Medulla oblongata (tissue), 1 donor: Measurements from ENCODE around the gene MAPKAP1.

Experiments
- DNase-seq: peaks from one replicate; pipeline ENCODE4 v3.0.0-alpha.2; 2015; ENCODE audit errors: extremely low spot score

The MAPKAP1 gene

GRCh38 chr9:125457357-125457756 lies 249.7 kb downstream of the MAPKAP1 start:
- no peak for DNase-seq

- no peak for DNase-seq
Measured at GRCh38 chr9:125455876-125456275, 251.1 kb downstream of the MAPKAP1 start.

- DNase-seq = no peak
Measured at GRCh38 chr9:125455132-125455531, 251.9 kb downstream of the MAPKAP1 start.

- no peak for DNase-seq
Measured at GRCh38 chr9:125447202-125447802, 259.7 kb downstream of the MAPKAP1 start.

GRCh38 chr9:125446561-125447094 lies 260.4 kb downstream of the MAPKAP1 start:
- DNase-seq = no peak

- no peak for DNase-seq
Measured at GRCh38 chr9:125444956-125445506, 262.0 kb downstream of the MAPKAP1 start.

GRCh38 chr9:125444166-125444565 lies 262.8 kb downstream of the MAPKAP1 start:
- DNase-seq = no peak

- no peak for DNase-seq
Measured at GRCh38 chr9:125443367-125443766, 263.6 kb downstream of the MAPKAP1 start.

- DNase-seq = no peak
Measured at GRCh38 chr9:125442452-125442851, 264.6 kb downstream of the MAPKAP1 start.

- no peak for DNase-seq
Measured at GRCh38 chr9:125440411-125440810, 266.6 kb downstream of the MAPKAP1 start.

- DNase-seq = no peak
Measured at GRCh38 chr9:125439434-125440272, 267.4 kb downstream of the MAPKAP1 start.

- DNase-seq = no peak
Measured at GRCh38 chr9:125438506-125439433, 268.2 kb downstream of the MAPKAP1 start.

GRCh38 chr9:125437771-125438221 lies 269.2 kb downstream of the MAPKAP1 start:
- no peak for DNase-seq

- no peak for DNase-seq
Measured at GRCh38 chr9:125436613-125437443, 270.2 kb downstream of the MAPKAP1 start.

- no peak for DNase-seq
Measured at GRCh38 chr9:125435776-125436612, 271.0 kb downstream of the MAPKAP1 start.

GRCh38 chr9:125434986-125435775 lies 271.8 kb downstream of the MAPKAP1 start:
- DNase-seq = no peak

GRCh38 chr9:125433461-125434011 lies 273.5 kb downstream of the MAPKAP1 start:
- DNase-seq = no peak

- no peak for DNase-seq
Measured at GRCh38 chr9:125432715-125433385, 274.2 kb downstream of the MAPKAP1 start.
